HG02678 (cell line): ENCODE results near the gene KIAA0232.
A peak's percentile ranks its signal among the peaks of the same experiment; 100 is the strongest.
"Not testable (repeated sequence)": the region's sequence is repeated elsewhere in the genome, so short reads cannot be mapped to it uniquely, and the experiment has no call there.

ENCODE experiments used
- ATAC-seq: cut with Tn5 transposase; IDR thresholded peaks from one replicate; pipeline ENCODE4 v1.9.1; 2021; ENCODE audit warnings: mild to moderate bottlenecking, moderate library complexity; ENCODE audit not compliant: unreplicated experiment

The KIAA0232 gene

GRCh38 chr4:6775746-6776145 lies 6.8 kb upstream of the KIAA0232 start:
- ATAC-seq: no peak

DNA sequence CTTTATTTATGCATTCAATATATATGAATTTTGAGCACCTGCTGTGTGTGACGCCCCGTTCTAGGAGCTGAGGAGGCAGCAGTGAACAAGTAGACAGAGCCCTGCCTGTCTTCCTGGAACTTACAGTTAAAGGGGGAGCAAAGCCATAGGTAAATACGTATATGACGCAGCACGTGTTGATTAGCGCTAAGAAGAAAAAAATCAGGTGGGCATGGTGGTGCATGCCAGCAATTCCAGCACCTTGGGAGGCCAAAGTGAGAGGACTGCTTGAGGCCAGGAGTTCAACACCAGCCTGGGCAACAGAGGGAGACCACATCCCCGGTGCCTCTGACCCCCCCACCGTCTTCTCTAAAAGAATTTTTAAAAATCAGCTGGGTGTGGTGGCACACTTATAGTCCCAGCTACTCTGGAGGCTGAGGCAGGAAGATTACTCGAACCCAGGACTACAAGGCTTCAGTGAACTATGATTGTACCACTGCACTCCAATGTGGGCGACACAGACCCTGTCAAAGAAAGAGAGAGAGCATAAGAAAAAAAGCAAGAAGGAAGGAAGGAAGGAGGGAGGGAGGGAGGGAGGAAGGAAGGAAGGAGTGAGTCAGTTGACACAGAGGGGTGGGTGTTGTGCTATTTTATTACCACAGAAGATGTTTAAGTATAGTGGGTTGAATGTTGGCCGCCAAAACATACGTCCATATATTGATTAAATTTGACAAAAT lies 5.4 kb upstream of the KIAA0232 start:
- ATAC-seq: no peak

GRCh38 chr4:6777636-6778281 lies 4.8 kb upstream of the KIAA0232 start:
- ATAC-seq: no peak

DNA sequence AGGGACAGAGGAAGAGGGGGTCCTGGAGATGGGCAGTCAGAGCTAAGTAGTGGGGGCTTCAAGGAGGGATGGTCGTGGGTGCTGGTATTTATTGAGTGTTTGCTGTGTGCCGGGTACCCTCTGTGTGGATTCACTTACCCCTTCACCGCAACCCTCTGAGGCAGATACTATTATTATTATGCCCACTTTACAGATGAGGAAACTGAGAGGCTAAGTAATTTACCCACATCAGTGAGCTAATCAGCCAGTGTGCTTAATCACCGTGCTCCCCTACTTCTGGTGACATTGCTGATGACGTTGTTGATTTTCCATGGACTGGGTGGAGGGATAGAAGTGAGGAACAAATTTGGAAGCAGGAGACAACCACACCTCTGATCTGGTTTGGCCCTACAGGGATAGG lies 4.1 kb upstream of the KIAA0232 start:
- no peak for ATAC-seq

DNA sequence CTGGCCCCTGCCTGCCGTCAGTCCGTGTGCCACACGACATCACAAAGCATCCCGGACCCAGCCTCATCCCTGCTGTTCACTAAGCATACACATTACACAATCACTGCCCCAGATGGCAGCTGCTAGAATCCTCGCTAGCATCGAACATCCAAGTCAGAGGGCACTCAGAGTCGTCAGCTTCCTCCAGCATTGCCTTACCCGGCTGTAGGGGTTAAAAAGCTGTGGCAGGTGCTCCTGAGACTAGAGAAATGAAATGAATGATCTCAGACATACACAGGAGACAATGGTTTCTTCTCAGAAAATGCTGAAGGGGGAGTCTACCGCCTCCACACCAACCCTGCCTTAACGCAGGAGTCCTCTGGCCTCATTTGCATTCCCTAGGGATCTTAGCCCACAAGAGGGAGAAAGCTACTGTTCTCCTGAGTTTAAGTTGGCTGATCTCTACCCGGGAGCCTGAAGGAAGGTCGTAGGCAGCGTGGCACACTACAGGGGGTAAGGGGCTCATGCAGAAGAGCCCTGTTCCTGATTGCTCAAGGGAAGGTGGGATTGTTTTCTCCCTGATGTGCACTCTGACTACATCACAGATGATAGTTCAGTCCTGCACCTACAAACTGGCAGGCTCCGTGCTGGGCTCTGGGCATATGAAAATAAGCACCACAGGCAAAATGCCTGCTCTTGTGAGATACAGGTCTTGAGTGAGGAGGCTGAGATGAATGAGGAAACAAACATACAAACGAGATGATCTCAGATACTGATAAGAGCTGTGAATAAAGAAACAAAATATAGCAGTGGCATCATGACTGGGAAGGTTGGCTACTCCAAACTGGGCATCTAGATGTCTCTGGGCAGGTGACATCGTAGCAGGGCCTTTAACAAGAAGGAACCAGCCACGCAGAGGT lies 2.6 kb upstream of the KIAA0232 start:
- no peak for ATAC-seq

GRCh38 chr4:6781113-6781512 lies 1.4 kb upstream of the KIAA0232 start:
- ATAC-seq: no peak

- ATAC-seq: no peak
Observed at GRCh38 chr4:6781561-6781960, 966 bp upstream of the KIAA0232 start.

- ATAC-seq: no peak
Observed at GRCh38 chr4:6782846-6783110, 251 bp downstream of the KIAA0232 start.

- peak; percentile 71 for ATAC-seq
Observed at GRCh38 chr4:6783111-6783981, 819 bp downstream of the KIAA0232 start.

GRCh38 chr4:6785572-6785925 lies 3.0 kb downstream of the KIAA0232 start:
- no peak for ATAC-seq

- no peak for ATAC-seq
Observed at GRCh38 chr4:6788123-6788522, 5.6 kb downstream of the KIAA0232 start.

GRCh38 chr4:6791245-6791644 lies 8.7 kb downstream of the KIAA0232 start:
- not testable (repeated sequence) for ATAC-seq

- not testable (repeated sequence) for ATAC-seq
Observed at GRCh38 chr4:6791796-6792195, 9.3 kb downstream of the KIAA0232 start.

GRCh38 chr4:6794189-6794588 lies 11.7 kb downstream of the KIAA0232 start:
- no peak for ATAC-seq

DNA sequence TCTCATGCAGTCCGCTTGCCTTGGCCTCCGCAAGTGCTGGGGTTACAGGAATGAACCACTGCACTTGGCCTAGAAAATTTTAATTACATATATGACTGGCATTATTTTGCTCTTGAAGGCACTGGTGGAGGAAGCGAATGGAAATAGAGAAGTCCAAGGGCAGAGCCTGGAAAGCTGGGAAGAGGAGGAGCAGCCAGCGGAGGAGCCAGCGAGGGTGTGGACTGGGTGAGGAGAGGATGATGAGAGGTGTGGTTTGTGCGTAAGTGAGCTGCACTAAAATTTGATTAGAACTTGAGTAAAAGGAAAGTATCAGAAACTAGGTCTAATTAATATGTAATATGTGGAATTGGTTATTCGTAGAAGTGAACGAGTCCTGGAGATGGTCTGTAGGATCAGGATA lies 13.3 kb downstream of the KIAA0232 start:
- no peak for ATAC-seq

DNA sequence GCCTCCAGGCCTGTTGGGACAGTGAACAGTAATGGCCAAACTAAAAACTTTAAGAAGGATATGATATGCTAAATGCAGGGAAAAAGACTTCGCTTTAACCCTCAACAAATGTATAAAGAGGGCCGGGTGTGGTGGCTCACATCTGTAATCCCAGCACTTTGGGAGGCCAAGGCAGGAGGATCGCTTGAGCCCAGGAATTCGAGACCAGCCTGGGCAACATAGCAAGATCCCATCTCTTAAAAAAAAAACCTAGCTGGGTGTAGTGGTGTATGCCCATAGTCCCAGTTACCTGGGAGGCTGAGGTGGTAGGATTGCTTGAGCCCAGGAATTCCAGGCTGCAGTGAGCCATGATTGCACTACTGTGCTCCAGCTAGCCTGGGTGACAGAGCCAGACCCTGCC lies 14.8 kb downstream of the KIAA0232 start:
- ATAC-seq: not testable (repeated sequence)

GRCh38 chr4:6799091-6799490 lies 16.6 kb downstream of the KIAA0232 start:
- ATAC-seq: no peak

DNA sequence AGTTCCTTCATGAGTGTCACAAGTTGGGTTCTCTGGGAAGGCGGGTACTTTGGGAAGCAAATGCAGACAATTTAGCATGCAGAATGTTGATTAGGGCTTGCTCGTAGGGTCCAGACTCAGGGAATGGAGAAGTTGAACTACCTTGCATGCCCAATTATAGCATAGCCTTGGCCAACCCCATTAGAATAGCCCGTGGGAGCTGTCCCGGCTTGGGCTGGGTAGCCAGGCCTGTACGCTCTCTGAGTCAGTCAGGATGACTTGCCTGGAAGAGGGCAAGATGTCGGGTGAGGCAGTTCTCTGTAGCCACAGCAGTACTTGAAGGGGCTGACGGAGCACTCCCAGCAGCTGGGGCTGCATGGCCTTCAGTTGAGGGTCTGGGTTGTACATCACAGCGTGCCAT lies 19.5 kb downstream of the KIAA0232 start:
- ATAC-seq: no peak

DNA sequence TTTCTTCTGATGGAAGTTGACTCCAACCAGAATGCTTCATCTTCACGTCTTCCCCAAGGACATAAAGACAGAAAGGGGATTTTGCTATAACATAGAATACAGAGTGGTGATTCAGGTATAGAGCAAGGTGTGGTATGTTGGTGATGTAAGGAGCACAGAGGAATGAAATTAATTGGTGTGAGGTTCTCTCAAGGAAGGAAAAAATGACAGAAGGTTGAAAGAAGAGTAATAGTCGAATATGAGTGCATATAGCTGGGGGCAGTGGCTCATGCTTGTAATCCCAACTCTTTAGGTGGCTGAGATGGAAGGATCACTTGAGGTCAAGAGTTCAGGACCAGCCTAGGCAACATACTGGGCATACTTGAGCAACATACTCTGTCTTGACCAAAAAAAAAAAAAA lies 20.1 kb downstream of the KIAA0232 start:
- ATAC-seq: no peak

- ATAC-seq: no peak
Observed at GRCh38 chr4:6803246-6803645, 20.7 kb downstream of the KIAA0232 start.
